Effector memory CD4-positive, alpha-beta T cell (primary cell): ENCODE data around the gene ADCY1.

Experiments used
- DNase-seq, 3 donors: peaks; one replicate each; pipeline ENCODE4 v3.0.0-alpha.2; 2020
- H3K27ac ChIP-seq: 2 replicates; pipeline ENCODE4 v1.7.0; 2013; ENCODE audit warnings: mild to moderate bottlenecking, low read length, moderate library complexity; ENCODE audit not compliant: insufficient read depth, poor library complexity, severe bottlenecking
- H3K27me3 ChIP-seq: replicated peaks from 2 replicates; pipeline ENCODE4 v1.7.0; 2013; ENCODE audit warnings: mild to moderate bottlenecking, low read length; ENCODE audit not compliant: insufficient read depth, control insufficient read depth, poor library complexity, severe bottlenecking
- H3K36me3 ChIP-seq: 2 replicates; pipeline ENCODE4 v1.7.0; 2013; ENCODE audit warnings: mild to moderate bottlenecking, low read length, moderate library complexity; ENCODE audit not compliant: control insufficient read depth, insufficient read depth
- H3K4me1 ChIP-seq: 2 replicates; pipeline ENCODE4 v1.7.0; 2013; ENCODE audit warnings: low read length, mild to moderate bottlenecking; ENCODE audit not compliant: control insufficient read depth, insufficient read depth, poor library complexity, severe bottlenecking
- H3K4me3 ChIP-seq: 2 replicates; pipeline ENCODE4 v1.7.0; 2013; ENCODE audit warnings: low read length, low read depth, mild to moderate bottlenecking; ENCODE audit not compliant: insufficient read depth, poor library complexity, severe bottlenecking
- H3K9me3 ChIP-seq: 2 replicates; pipeline ENCODE4 v1.7.0; 2013; ENCODE audit warnings: mild to moderate bottlenecking, low read length, moderate library complexity; ENCODE audit not compliant: control insufficient read depth

The ADCY1 gene

GRCh38 chr7:45576249-45576929 is 2.2 kb downstream of the ADCY1 start:
- Histone ChIP-seq H3K27me3 (peaks cover 8% of the 10 kb centered on the region), H3K4me3 (no peak overlapping the region), H3K36me3 (no peaks in the 10 kb centered on the region), H3K9me3 (no peaks in the 10 kb centered on the region), H3K27ac (no peak overlapping the region), H3K4me1 (no peaks in the 10 kb centered on the region)
- no peak for DNase-seq

GRCh38 chr7:45578022-45578421 is 3.9 kb downstream of the ADCY1 start:
- no peak overlapping the region for H3K4me3 ChIP-seq
- no peaks in the 10 kb centered on the region for H3K4me1 ChIP-seq
- no peaks in the 10 kb centered on the region for H3K36me3 ChIP-seq
- no peak for DNase-seq
- H3K27me3 ChIP-seq = peaks cover 8% of the 10 kb centered on the region
- H3K27ac ChIP-seq = no peak overlapping the region
- H3K9me3 ChIP-seq = no peaks in the 10 kb centered on the region

GRCh38 chr7:45578467-45578866 is 4.3 kb downstream of the ADCY1 start:
- Histone ChIP-seq H3K27me3 (peaks cover 5% of the 10 kb centered on the region), H3K9me3 (no peaks in the 10 kb centered on the region), H3K4me1 (no peaks in the 10 kb centered on the region), H3K4me3 (no peak overlapping the region), H3K27ac (no peak overlapping the region), H3K36me3 (no peaks in the 10 kb centered on the region)
- DNase-seq = no peak

GRCh38 chr7:45579391-45579801 is 5.2 kb downstream of the ADCY1 start:
- Histone ChIP-seq H3K36me3 (no peaks in the 10 kb centered on the region), H3K9me3 (no peaks in the 10 kb centered on the region), H3K4me3 (no peak overlapping the region), H3K27ac (no peak overlapping the region), H3K4me1 (no peaks in the 10 kb centered on the region), H3K27me3 (no peaks in the 10 kb centered on the region)
- no peak for DNase-seq

- Histone ChIP-seq H3K9me3 (no peaks in the 10 kb centered on the region), H3K36me3 (no peaks in the 10 kb centered on the region), H3K27ac (no peak overlapping the region), H3K27me3 (no peaks in the 10 kb centered on the region), H3K4me1 (no peaks in the 10 kb centered on the region), H3K4me3 (no peak overlapping the region)
- DNase-seq = no peak
Measured at GRCh38 chr7:45580053-45580872, 6.1 kb downstream of the ADCY1 start.

- Histone ChIP-seq H3K4me1 (no peaks in the 10 kb centered on the region), H3K4me3 (no peak overlapping the region), H3K27me3 (no peaks in the 10 kb centered on the region), H3K36me3 (no peaks in the 10 kb centered on the region), H3K9me3 (no peaks in the 10 kb centered on the region), H3K27ac (no peak overlapping the region)
- no peak for DNase-seq
Measured at GRCh38 chr7:45581271-45581780, 7.2 kb downstream of the ADCY1 start.

- no peaks in the 10 kb centered on the region for H3K27me3 ChIP-seq
- DNase-seq = no peak
- no peak overlapping the region for H3K4me3 ChIP-seq
Measured at GRCh38 chr7:45582136-45582749, 8.1 kb downstream of the ADCY1 start.

GRCh38 chr7:45582868-45583277 is 8.7 kb downstream of the ADCY1 start:
- Histone ChIP-seq H3K9me3 (no peaks in the 10 kb centered on the region), H3K27me3 (no peaks in the 10 kb centered on the region), H3K36me3 (no peaks in the 10 kb centered on the region), H3K4me3 (no peak overlapping the region), H3K27ac (no peak overlapping the region), H3K4me1 (no peaks in the 10 kb centered on the region)
- DNase-seq = no peak

More at GRCh38 chr7:45582136-45582749, 8.1 kb downstream of the ADCY1 start:
- Histone ChIP-seq H3K4me1 (no peaks in the 10 kb centered on the region), H3K9me3 (no peaks in the 10 kb centered on the region), H3K27ac (no peak overlapping the region), H3K36me3 (no peaks in the 10 kb centered on the region)

GRCh38 chr7:45583296-45583695 is 9.1 kb downstream of the ADCY1 start:
- no peaks in the 10 kb centered on the region for H3K27me3 ChIP-seq
- no peak for DNase-seq

More at GRCh38 chr7:45583296-45583695, 9.1 kb downstream of the ADCY1 start:
- Histone ChIP-seq H3K9me3 (no peaks in the 10 kb centered on the region), H3K27ac (no peak overlapping the region), H3K4me3 (no peak overlapping the region), H3K36me3 (no peaks in the 10 kb centered on the region), H3K4me1 (no peaks in the 10 kb centered on the region)
